DMS153 treated with DMSO at 0.1 percent for 48 hours (cell line): ENCODE measurements around the gene TFB1M.
"Not testable (repeated sequence)": the region's sequence is repeated elsewhere in the genome, so short reads cannot be mapped to it uniquely, and the experiment has no call there.

Source experiments
- DNase-seq: peaks from one replicate; lab custom pipeline; 2025; ENCODE audit not compliant: unreplicated experiment; lab: John Stamatoyannopoulos, UW

The TFB1M gene

GRCh38 chr6:155244434-155244833, 69.8 kb downstream of the TFB1M start:
- no peak for DNase-seq

- DNase-seq = no peak
These were observed 72.3 kb downstream of the TFB1M start for GRCh38 chr6:155241966-155242365.

DNA sequence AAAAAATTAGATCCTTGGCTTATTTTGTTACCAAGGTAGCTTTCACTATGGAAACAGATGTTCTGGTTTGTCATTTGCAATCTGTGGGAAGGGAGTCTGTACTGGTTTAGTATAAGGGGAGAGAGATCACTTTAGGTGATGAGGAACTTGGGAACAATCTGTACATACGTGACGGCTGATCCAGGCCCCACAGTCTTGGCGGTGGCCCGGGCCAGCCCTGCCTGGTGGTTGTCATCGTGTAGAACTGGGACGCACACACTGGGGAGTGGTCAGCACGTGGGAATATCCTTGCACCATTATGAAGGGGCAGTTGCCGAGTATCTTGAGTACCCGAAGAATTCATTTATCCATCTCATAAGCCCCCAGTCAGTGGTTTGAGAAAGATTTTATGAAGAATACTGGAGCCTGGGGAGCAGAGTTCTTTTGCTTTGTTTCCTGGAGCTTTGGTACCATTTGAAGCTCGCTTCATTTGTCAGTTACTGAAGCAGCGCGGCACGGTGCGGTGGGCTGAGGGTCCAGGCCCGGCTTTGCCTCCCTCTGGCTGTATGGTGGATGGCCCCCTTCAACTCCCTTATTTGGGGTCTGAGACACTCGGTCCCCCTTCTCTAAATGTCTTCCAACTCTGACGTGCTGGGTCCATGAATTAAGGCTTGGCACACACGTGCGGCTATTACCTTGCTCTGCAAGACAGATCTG, 73.2 kb downstream of the TFB1M start:
- no peak for DNase-seq

- DNase-seq = no peak
These were observed 76.7 kb downstream of the TFB1M start for GRCh38 chr6:155237613-155238012.

DNA sequence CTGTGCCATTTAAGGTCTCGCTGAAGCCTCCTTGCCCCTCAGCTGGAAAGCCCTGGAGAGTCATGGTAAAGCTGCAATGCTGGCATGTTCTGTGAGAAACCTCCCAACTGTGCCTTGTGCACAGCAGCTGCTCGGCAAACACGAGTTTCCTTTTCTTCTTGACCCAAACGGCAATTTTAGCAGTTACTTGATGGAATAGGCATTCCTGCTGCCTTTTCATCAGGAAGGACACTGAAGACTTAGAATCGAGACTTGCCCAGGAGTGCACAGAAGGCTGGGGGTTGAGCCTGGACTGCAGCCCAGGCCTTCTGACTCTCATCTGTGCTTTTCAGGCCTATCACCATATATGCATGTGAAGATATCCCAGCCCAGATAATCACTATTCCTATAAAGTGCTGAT, 79.2 kb downstream of the TFB1M start:
- DNase-seq = no peak

GRCh38 chr6:155234687-155235086, 79.6 kb downstream of the TFB1M start:
- no peak for DNase-seq

- no peak for DNase-seq
These were observed 80.1 kb downstream of the TFB1M start for GRCh38 chr6:155234167-155234566.

DNA sequence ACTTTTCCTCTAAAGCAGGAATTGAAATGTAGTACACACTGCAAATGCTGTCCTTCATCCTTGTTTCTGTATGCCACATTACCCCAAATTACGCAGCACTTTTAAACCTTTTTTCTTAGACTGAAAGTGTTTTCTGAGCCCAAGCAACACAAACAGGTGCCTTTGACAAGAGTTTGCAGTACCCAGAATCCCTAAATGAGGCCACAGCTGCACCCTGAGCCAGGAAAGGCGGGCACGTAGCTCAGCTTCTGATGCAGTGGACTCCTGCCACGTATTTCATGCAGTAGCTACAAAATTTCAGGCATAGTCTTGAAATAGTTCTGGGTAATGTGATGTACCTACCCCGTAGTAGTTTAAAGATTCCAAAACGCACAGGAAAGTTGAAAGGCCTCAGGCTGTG, 81.4 kb downstream of the TFB1M start:
- no peak for DNase-seq

- not testable (repeated sequence) for DNase-seq
These were observed 83.3 kb downstream of the TFB1M start for GRCh38 chr6:155230975-155231374.

DNA sequence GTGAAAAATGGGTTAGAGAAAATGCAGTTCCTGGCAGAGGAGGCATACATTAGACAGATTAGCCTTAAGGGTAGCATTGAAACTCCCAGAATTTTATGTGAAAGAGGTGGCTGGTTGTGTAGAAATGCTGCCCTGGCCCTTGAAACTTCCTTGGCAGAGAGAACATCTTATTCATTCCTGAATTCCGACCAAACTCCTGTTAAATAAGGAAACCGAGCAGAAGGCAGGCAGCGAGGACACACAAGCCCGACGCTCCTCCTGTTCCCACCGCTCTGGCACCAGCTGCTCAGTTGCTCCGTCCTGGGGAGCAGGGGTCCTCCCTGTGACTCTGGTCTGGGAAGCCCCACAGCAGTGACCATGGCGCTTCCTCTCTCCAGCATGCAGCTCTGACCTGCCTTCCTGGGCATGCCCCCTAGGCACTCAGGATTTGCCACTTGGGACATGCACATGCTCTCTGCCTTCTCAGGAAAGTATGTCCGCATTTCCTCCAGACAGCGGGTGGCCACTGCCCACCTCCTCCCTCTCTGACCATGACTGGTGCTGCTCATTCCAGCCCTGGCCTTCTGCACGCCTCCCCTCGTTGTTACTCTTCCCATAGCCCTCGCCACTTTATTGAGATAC, 85.6 kb downstream of the TFB1M start:
- no peak for DNase-seq

DNA sequence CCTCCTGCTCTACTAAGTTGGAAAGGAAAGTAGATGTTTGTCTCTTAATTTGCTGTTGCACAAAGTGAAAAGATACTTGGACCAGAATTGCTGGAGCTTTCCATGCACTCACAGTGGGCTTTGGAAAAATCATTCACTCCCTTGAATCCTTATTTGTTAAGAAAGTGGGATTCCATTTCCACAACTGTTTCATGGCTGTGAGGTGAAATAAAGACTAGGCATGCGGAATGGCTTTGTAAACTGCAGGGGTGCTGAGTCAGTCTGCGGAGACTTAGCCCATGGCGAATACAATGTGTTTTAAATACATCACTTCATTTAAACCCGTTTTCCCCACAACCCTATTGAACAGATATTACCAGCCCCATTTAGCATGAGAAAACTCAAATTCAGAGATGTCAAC, 87.2 kb downstream of the TFB1M start:
- no peak for DNase-seq

DNA sequence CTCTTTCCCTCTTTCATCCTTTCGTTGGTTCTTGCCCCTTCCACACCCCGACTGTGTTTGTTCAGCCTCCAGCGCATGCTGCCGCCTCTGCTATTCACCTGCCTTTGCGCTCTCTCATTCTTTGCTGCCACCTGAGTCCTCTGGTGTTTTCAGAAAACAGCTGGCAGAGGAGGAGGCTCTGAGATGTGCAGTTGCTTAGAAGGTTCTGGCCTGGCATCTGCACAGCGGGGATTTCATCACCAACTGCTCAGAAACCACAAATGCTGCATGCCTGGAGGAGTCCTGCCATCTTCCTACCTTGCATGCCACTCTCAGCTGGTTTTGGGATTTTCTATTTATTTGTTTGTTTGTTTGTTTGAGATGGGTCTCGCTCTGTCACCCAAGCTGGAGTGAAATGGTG, 89.7 kb downstream of the TFB1M start:
- no peak for DNase-seq

DNA sequence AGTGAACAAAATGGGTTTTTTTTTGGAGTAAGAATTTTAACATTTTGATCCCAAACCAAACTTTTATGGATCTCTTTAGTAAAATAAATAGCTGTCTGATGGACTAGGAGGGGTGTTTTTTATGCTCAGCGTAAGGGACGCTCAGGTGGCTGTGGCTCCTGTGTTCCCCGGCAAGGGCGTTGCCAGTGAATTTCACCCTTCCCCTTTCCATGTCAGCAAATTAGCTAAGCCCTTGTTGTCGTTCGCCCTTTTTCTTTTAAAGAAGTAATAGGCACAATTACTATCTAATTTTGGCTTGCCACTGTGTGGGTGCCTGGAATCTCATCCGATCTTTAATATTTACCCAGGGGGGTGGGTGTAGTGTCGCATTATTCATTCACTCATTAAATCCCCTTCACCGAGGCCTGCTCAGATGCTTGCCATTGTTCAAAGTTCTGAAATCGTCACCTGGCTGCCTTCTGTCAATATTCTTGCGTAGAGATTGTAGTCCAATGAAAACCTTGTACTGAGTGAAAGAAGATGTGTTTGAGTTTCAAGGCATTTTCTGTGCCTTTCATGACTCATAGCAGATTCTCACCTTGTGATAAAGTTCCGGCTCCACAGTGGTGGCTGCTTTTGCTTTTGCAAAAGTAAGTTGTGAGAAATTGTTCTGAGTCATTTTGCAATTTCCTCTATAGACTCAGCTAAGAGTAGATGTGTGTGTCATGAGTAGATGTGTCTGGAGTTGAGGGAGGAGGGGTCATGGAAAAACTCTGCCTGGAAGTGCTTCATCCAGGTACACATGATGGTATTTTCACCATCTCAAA, 90.4 kb downstream of the TFB1M start:
- no peak for DNase-seq

- no peak for DNase-seq
These were observed 91.8 kb downstream of the TFB1M start for GRCh38 chr6:155222506-155222905.

GRCh38 chr6:155221086-155221485, 93.2 kb downstream of the TFB1M start:
- DNase-seq = no peak

GRCh38 chr6:155219858-155220301, 94.4 kb downstream of the TFB1M start:
- no peak for DNase-seq

DNA sequence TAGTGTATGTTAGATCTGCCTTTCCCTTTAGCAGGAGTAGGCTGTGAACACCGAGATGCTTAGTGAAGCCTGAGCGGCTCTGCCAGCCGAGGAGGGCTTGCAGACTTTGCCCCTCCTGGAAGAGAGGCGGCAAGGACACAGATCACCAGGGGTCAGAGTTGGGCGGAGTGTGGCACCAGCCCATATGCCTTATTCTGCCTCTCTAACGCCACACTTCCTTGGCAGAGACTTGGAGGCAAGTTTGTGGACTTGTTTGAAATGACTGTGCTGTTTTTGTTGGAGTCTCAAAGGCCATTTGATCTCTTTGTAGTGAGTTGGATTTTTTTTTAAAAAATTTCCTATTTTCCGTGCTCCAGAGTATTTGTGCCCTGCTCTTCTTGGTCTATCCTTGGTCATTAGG, 95.0 kb downstream of the TFB1M start:
- no peak for DNase-seq

DNA sequence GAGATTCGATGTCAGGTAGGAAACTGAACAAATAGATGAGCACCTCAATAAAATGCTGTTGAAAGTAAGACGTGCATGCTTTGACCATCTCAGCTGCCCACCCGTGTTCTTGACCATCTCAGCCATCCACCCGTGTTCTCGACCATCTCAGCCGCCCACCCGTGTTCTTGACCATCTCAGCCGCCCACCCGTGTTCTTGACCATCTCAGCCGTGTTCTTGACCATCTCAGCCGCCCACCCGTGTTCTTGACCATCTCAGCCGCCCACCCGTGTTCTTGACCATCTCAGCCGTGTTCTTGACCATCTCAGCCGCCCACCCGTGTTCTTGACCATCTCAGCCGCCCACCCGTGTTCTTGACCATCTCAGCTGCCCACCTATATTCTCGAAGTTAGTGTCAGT, 95.6 kb downstream of the TFB1M start:
- DNase-seq = not testable (repeated sequence)

GRCh38 chr6:155216312-155217046, 97.8 kb downstream of the TFB1M start:
- no peak for DNase-seq

DNA sequence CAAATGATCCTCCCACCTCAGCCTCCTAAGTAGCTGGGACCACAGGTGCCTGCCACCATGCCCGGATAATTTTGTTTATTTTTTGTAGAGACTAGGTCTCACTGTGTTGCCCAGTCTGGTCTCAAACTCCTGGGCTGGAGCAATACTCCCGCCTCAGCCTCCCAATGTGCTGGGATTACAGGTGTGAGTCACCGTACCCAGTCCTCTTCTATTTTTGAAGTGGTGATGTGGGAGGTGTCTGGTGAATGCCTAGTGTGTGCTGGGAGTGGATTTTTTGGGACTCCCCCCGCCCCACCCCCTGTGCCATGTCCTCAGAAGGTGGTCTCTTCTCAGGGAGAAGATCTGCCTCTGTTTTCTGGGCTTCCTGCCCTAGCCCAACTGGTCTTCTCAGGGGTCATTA, 98.4 kb downstream of the TFB1M start:
- DNase-seq = no peak

DNA sequence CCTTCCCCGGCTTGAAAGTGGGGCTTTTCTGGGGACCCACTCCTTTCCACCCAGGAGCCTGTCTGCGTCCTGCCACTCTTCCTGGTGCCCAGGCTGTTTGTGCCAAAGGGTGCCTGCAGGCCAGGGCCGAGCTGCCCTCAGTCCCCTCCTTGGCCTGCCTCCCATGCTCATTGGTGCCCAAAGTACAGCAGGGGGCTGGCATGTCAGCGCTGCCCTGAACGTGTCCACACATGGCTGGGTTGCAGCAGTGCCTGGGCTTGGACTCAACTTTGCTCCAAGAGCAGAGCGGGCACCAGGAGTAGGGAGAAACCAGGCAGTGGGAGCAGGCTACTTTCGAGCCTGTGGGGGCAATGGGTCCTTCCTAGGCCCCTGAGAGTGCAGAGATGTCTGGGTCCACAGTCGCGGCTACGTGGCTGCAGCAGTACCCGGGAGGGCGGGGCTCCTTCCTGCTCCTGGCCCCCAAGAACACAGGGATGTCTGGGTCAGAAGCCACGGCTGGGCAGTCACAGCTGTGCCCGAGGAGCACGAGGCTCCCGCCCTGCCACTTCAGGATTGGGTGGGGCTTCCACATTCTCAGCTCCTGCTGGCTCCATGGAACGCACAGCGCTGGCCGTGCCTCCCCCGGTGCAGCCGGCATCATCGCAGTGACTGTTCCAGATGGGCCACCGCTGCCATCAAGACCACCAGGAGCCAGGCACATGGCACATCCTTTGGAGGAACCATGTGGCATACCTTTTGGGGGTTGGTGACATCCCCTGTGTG, 100.5 kb downstream of the TFB1M start:
- DNase-seq = no peak
